RWPE1 (cell line): ENCODE measurements around the gene OR52N1.
A peak's percentile ranks its signal among the peaks of the same experiment; 100 is the strongest.

Source experiments
- CTCF ChIA-PET: fragments of 350-600 bp; sonication (Branson Sonifier 250); formaldehyde crosslinking; extraction: SDS; loops from one replicate; lab custom pipeline; 2021; lab: Yijun Ruan, JAX
- POLR2A ChIA-PET: fragments of 400-600 bp; formaldehyde crosslinking; extraction: SDS; loops from one replicate; lab custom pipeline; 2020; ENCODE audit warnings: antibody characterized with exemption; ENCODE audit not compliant: low non-redundant PET; lab: Yijun Ruan, JAX
- DNase-seq: peaks from one replicate; pipeline ENCODE4 v3.0.0; 2012; ENCODE audit warnings: low spot score
- H3K27ac ChIP-seq: fragments of 450-650 bp; 2 replicates; pipeline ENCODE4 v1.5.1; 2017
- CTCF ChIP-seq: fragments of 450-650 bp; conservative IDR thresholded peaks from 2 replicates; pipeline ENCODE4 v1.5.1; 2017; ENCODE audit warnings: low read depth, mild to moderate bottlenecking

Gene OR52N1

GRCh38 chr11:5809905-5810795, 19.1 kb upstream of the OR52N1 start:
- CTCF ChIA-PET = no interaction called here
- TF ChIP-seq CTCF = no peak
- POLR2A ChIA-PET = no interaction called here
- no peak for DNase-seq
- no peak overlapping the region for H3K27ac ChIP-seq

- ChIA-PET POLR2A (no interaction called here), CTCF (interaction anchor here (0.6 kb wide), 1 partner anchor 608 kb away, joined by 3 read pairs; the partner anchor contains the start of gene OR51V1)
- TF ChIP-seq CTCF = no peak
- no peak for DNase-seq
- no peak overlapping the region for H3K27ac ChIP-seq
Measured at GRCh38 chr11:5809122-5809519, 18.1 kb upstream of the OR52N1 start.

- H3K27ac ChIP-seq = no peak within 1 kb of the TSS
- peak; percentile 39 for DNase-seq
- TF ChIP-seq CTCF = peak; percentile 69
- ChIA-PET POLR2A (no interaction called here), CTCF (no interaction called here)
Measured at GRCh38 chr11:5808500-5809121, 17.5 kb upstream of the OR52N1 start, which contains the start of gene OR52N2. OR52N2 (plus strand) TSS chr11:5808924; CDS start chr11:5820336, 11,412 bp downstream.

GRCh38 chr11:5807580-5807979, 16.5 kb upstream of the OR52N1 start:
- no peak for TF ChIP-seq CTCF
- DNase-seq = no peak
- H3K27ac ChIP-seq = no peak overlapping the region
- ChIA-PET POLR2A (no interaction called here), CTCF (no interaction called here)

- POLR2A ChIA-PET = no interaction called here
- CTCF ChIA-PET = no interaction called here
- H3K27ac ChIP-seq = no peak overlapping the region
- no peak for DNase-seq
- TF ChIP-seq CTCF = no peak
Measured at GRCh38 chr11:5803982-5804381, 12.9 kb upstream of the OR52N1 start.

- ChIA-PET POLR2A (no interaction called here), CTCF (interaction anchor here (0.6 kb wide), 1 partner anchor 111 kb away, joined by 3 read pairs; no protein-coding TSS in a partner anchor)
- TF ChIP-seq CTCF = no peak
- DNase-seq = no peak
- no peak overlapping the region for H3K27ac ChIP-seq
Measured at GRCh38 chr11:5796541-5796940, 5.5 kb upstream of the OR52N1 start.
